Vagina (tissue), 2 donors: ENCODE results near the gene NOL4L. TPM values are rescaled to one million over a fixed set of nuclear protein-coding genes. Genes with fewer than 3 reads are reported as not detected.

Experiments used
- DNase-seq, 2 donors: peaks; one replicate each; pipeline ENCODE4 v3.0.0-alpha.2; 2017; ENCODE audit errors: extremely low spot score in 2 of 2
- H3K27ac ChIP-seq: fragments of 200-600 bp; sonication (generic); one replicate; pipeline ENCODE4 v1.5.1; 2019
- H3K27me3 ChIP-seq: fragments of 200-600 bp; sonication (generic); one replicate; pipeline ENCODE4 v1.5.1; 2019
- H3K36me3 ChIP-seq, 2 donors: fragments of 200-600 bp; sonication (generic); one replicate each; pipeline ENCODE4 v1.5.1; 2017 to 2019
- H3K4me1 ChIP-seq: fragments of 200-600 bp; sonication (generic); one replicate; pipeline ENCODE4 v1.5.1; 2019
- H3K4me3 ChIP-seq, 2 donors: fragments of 200-600 bp; sonication (generic); 1 replicate in 1 of 2; 2 replicates in 1 of 2; pipeline ENCODE4 v1.5.1; 2016 to 2019
- H3K9me3 ChIP-seq: fragments of 200-600 bp; sonication (generic); one replicate; pipeline ENCODE4 v1.5.1; 2019
- POLR2A ChIP-seq, 2 donors: fragments of 450-650 bp; IDR thresholded peaks; one replicate each; pipeline ENCODE4 v1.6.1; 2017; ENCODE audit warnings: antibody characterized with exemption in 2 of 2, mild to moderate bottlenecking in 2 of 2, moderate library complexity in 2 of 2
- POLR2AphosphoS5 ChIP-seq, 2 donors: sonication (generic); formaldehyde crosslinking; IDR thresholded peaks; one replicate each; pipeline ENCODE4 v1.9.0; 2017; ENCODE audit warnings: antibody characterized with exemption in 2 of 2, mild to moderate bottlenecking in 2 of 2, low read depth in 1 of 2; ENCODE audit not compliant: insufficient read depth in 1 of 2
- intact Hi-C: fragments of 100-400 bp; cut with DNase I; formaldehyde crosslinking; loops from one replicate; pipeline ENCODE4 v1.15.1; 2023
- total RNA-seq: library from RNA; depleted of rRNA; stranded (reverse); fragments of >200 nt; gene quantifications from one replicate; pipeline ENCODE4 v1.2.3, GENCODE V29; 2016
- TF ChIP-seq, protein P1 (sequence below), 3 experiments: fragments of 450-650 bp in 2 of 3; fragments of 200-600 bp in 1 of 3; sonication (generic) in 1 of 3; IDR thresholded peaks; one replicate each; pipeline ENCODE4 v1.5.1; 2017 to 2019; ENCODE audit warnings: antibody characterized with exemption in 3 of 3, mild to moderate bottlenecking in 2 of 3, moderate library complexity in 2 of 3

NOL4L gene
- total RNA-seq, 1 donor from 2014 or later: 17.9 TPM

DNA sequence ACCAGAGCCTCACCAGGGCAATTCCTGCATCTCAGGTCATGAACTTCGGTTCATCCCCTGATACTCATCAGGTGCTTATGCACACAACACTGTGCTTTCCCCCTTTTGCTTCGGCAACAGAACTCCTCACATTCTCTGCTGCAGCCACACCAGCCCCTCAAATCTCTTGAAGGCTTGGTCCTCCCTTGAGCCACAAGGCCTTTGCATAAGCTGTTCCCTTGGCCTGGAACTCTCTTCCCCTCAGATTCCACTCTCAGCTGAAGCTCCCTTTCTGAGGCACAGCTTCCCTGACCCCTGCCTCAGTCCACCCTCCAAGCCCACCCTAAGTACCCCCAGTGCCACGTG, 76.4 kb downstream of the NOL4L start:
- H3K27me3 ChIP-seq: no peaks in the 10 kb centered on the region
- intact Hi-C loops: no loop called here
- no peak for TF ChIP-seq POLR2A (IDR thresholded peaks at IDR 0.05)
- no peak for TF ChIP-seq POLR2AphosphoS5 (IDR thresholded peaks at IDR 0.05; ENCODE audit: insufficient read depth in 1 of 2, low read depth in 1 of 2)
- TF ChIP-seq, protein P1, sequence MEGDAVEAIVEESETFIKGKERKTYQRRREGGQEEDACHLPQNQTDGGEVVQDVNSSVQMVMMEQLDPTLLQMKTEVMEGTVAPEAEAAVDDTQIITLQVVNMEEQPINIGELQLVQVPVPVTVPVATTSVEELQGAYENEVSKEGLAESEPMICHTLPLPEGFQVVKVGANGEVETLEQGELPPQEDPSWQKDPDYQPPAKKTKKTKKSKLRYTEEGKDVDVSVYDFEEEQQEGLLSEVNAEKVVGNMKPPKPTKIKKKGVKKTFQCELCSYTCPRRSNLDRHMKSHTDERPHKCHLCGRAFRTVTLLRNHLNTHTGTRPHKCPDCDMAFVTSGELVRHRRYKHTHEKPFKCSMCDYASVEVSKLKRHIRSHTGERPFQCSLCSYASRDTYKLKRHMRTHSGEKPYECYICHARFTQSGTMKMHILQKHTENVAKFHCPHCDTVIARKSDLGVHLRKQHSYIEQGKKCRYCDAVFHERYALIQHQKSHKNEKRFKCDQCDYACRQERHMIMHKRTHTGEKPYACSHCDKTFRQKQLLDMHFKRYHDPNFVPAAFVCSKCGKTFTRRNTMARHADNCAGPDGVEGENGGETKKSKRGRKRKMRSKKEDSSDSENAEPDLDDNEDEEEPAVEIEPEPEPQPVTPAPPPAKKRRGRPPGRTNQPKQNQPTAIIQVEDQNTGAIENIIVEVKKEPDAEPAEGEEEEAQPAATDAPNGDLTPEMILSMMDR (IDR thresholded peaks at IDR 0.05): no peak
- H3K4me1 ChIP-seq: peaks cover 16% of the 10 kb centered on the region
- H3K4me3 ChIP-seq: no peak overlapping the region
- H3K9me3 ChIP-seq: no peaks in the 10 kb centered on the region
- H3K36me3 ChIP-seq: no peaks in the 10 kb centered on the region
- DNase-seq: no peak
- no peak overlapping the region for H3K27ac ChIP-seq

DNA sequence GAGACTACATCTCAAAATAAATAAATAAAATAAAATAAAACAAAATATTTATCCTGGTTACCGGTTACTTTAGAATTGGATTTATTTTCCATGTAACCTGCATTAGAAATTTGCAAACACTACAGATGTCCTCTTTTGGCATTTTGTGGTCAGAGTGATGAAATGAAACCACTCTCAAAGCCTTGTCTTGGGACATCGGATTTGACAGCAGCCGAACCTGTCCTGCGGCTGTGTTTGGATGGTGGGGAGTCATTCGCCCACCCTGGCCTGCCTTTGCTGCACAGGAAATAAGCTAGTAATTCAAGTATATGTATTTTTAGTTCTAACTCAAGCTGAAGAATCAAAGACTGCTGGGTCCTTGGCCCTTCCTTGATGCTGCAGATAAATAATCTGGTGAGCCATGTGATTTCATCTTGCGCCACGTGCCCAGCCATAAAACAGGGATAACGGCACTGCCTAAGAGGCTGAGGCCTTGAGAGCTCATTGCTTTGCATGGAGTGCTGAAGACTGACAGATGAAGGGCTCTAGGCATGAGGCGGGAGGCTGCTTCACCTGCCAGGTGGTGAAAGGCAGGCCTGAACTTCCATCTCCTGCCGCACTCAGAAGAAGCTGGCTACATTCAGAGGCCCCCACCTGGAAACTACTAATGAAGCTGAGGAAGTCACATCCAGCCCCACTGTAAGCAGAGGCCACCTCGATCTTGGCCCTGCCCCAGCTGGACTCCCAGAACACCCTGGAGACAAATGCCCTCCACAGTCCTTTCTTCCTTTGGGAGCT, 76.9 kb downstream of the NOL4L start:
- H3K4me3 ChIP-seq: no peak overlapping the region
- no peak for TF ChIP-seq POLR2AphosphoS5 (IDR thresholded peaks at IDR 0.05; ENCODE audit: insufficient read depth in 1 of 2, low read depth in 1 of 2)
- TF ChIP-seq, protein P1 (IDR thresholded peaks at IDR 0.05): no peak
- H3K4me1 ChIP-seq: peaks cover 16% of the 10 kb centered on the region
- H3K27me3 ChIP-seq: no peaks in the 10 kb centered on the region
- H3K36me3 ChIP-seq: no peaks in the 10 kb centered on the region
- intact Hi-C loops: no loop called here
- no peaks in the 10 kb centered on the region for H3K9me3 ChIP-seq
- H3K27ac ChIP-seq: no peak overlapping the region
- DNase-seq: no peak

DNA sequence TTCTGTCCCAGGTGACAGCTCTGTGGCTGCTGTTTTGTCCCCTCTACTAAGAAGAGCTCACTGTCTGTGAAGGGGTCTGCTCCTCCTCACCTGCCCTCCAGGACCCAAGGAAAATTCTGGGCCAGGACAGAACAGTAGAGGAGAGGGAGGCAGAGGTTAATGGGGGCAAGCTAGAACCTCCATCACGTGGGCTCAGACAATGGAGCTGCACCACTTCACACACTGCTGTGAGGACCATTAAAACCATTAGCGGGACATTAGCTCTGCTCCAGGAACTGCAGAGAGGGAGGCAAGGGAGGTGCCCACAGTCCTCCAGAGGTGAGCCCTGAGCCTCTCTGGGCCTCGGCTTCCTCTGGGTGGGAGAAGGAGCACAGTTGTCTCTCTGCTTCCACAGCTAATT, 78.4 kb downstream of the NOL4L start:
- intact Hi-C loops: no loop called here
- TF ChIP-seq, protein P1 (IDR thresholded peaks at IDR 0.05): no peak
- no peak for TF ChIP-seq POLR2A (IDR thresholded peaks at IDR 0.05)
- no peak for TF ChIP-seq POLR2AphosphoS5 (IDR thresholded peaks at IDR 0.05; ENCODE audit: insufficient read depth in 1 of 2, low read depth in 1 of 2)
- H3K36me3 ChIP-seq: no peaks in the 10 kb centered on the region
- no peaks in the 10 kb centered on the region for H3K27me3 ChIP-seq
- H3K4me3 ChIP-seq: no peak overlapping the region
- no peak for DNase-seq
- H3K27ac ChIP-seq: no peak overlapping the region
- H3K9me3 ChIP-seq: no peaks in the 10 kb centered on the region
- H3K4me1 ChIP-seq: peaks cover 16% of the 10 kb centered on the region

DNA sequence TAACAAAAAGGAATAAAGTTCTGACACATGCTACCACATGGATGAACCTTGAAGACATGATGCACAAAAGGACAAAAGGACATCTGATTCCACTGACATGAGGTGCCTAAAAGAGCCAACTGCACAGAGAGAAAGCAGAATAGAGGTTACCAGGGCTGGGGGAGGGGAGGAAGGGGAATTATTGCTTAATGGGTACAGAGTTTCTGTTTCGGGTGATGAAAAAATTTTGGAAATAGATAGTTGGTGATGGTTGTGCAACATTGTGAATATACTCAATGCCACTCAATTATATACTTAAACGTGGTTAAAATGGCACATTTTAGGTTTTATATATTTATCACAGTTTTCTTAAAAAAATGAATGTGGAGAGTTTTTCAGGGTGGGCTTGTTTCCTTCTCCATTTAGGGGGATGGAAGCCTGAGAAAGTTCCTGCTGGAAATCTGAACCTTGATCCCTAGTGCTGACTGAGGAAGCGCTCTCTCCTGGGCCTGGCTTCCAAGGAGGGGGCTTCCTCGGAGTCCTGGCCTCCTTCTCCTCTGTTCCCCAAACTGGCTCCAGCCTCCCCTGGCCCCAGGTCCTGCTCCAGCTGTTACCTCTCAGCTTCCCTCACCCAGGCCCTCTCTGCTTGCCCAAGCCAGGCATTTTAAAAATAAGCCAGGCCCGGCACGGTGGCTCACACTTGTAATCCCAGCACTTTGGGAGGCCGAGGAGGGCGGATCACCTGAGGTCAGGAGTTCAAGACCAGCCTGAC, 79.2 kb downstream of the NOL4L start:
- intact Hi-C loops: no loop called here
- no peak overlapping the region for H3K4me3 ChIP-seq
- no peaks in the 10 kb centered on the region for H3K9me3 ChIP-seq
- TF ChIP-seq POLR2A (IDR thresholded peaks at IDR 0.05) (no peak), POLR2AphosphoS5 (IDR thresholded peaks at IDR 0.05; ENCODE audit: insufficient read depth in 1 of 2, low read depth in 1 of 2) (no peak)
- TF ChIP-seq, protein P1 (IDR thresholded peaks at IDR 0.05): no peak
- no peak overlapping the region for H3K27ac ChIP-seq
- H3K4me1 ChIP-seq: peaks cover 13% of the 10 kb centered on the region
- no peaks in the 10 kb centered on the region for H3K27me3 ChIP-seq
- no peak for DNase-seq
- H3K36me3 ChIP-seq: no peaks in the 10 kb centered on the region

DNA sequence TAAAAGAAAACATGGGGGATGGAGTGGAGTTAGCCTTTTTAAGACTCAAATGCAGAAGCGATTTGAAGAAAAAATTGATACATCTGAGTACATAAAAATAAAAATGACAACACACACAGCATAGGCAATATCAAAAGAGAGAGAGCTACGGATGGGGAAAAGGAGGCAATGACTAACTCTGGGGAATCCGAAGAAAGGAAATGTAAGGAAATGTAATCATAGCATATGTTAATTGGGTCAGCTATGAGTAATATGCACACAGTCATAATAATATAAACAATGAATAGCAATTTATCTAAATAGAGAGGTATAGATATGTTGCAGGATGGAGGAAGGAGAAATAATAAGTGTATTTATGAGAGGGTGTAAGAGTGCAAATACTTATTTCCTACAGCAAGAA, 83.4 kb downstream of the NOL4L start:
- TF ChIP-seq POLR2AphosphoS5 (IDR thresholded peaks at IDR 0.05; ENCODE audit: insufficient read depth in 1 of 2, low read depth in 1 of 2): no peak
- TF ChIP-seq, protein P1 (IDR thresholded peaks at IDR 0.05): no peak
- no peak for TF ChIP-seq POLR2A (IDR thresholded peaks at IDR 0.05)
- DNase-seq: no peak
- intact Hi-C loops: no loop called here
- no peaks in the 10 kb centered on the region for H3K4me1 ChIP-seq
- no peak overlapping the region for H3K4me3 ChIP-seq
- no peaks in the 10 kb centered on the region for H3K36me3 ChIP-seq
- no peak overlapping the region for H3K27ac ChIP-seq
- no peaks in the 10 kb centered on the region for H3K9me3 ChIP-seq
- H3K27me3 ChIP-seq: no peaks in the 10 kb centered on the region
